GM12878 (cell line): ENCODE measurements around the gene LGALS9. TPM values are rescaled to one million over a fixed set of nuclear protein-coding genes. Genes with fewer than 3 reads are reported as not detected.
"Not testable (repeated sequence)": the region's sequence is repeated elsewhere in the genome, so short reads cannot be mapped to it uniquely, and the experiment has no call there.

Source experiments
- ATAC-seq: fragments of 200-7000 bp; cut with Tn5 transposase; 3 replicates; pipeline ENCODE4 v1.9.1; 2020; ENCODE audit warnings: mild to moderate bottlenecking, moderate library complexity
- BruUV-seq: library from RNA; stranded (reverse); fragments of 400-500 nt; replicated peaks from 2 replicates; lab custom pipeline; 2021; lab: Mats Ljungman, UMichigan
- CTCF ChIA-PET: fragments of 300-600 bp; sonication (Branson Sonifier 250); formaldehyde crosslinking; extraction: SDS; loops from one replicate; lab custom pipeline; 2021; ENCODE audit warnings: inconsistent platforms; lab: Yijun Ruan, JAX
- POLR2A ChIA-PET: fragments of 350-600 bp; formaldehyde crosslinking; extraction: SDS; loops from one replicate; lab custom pipeline; 2021; ENCODE audit warnings: inconsistent platforms; lab: Charles Lee
- RAD21 ChIA-PET: fragments of 300-600 bp; sonication (Branson Sonifier 250); formaldehyde crosslinking; loops from one replicate; lab custom pipeline; 2023; ENCODE audit warnings: antibody characterized with exemption; ENCODE audit not compliant: unreplicated experiment; lab: Charles Lee
- SMC1A ChIA-PET: fragments of 300-600 bp; sonication (Branson Sonifier 250); formaldehyde crosslinking; loops from one replicate; lab custom pipeline; 2023; ENCODE audit not compliant: unreplicated experiment, uncharacterized antibody; lab: Charles Lee
- DNase-seq: peaks from one replicate; pipeline ENCODE4 v3.0.0-alpha.2; 2011; ENCODE audit warnings: low read depth, low spot score
- FAIRE-seq: peaks from 3 replicates; lab custom pipeline; 2011; peaks lifted over from hg19 to GRCh38; lab: Jason Lieb, UNC
- H2AFZ ChIP-seq: 2 replicates; pipeline ENCODE4 v1.6.0; 2011; ENCODE audit warnings: low read depth, low read length, control low read depth; ENCODE audit not compliant: control insufficient read depth
- H3K27ac ChIP-seq: 2 replicates; pipeline ENCODE4 v1.5.1; 2011; ENCODE audit warnings: control low read depth; ENCODE audit not compliant: control insufficient read depth, insufficient read depth
- H3K27me3 ChIP-seq, 2 experiments: replicated peaks in 1 of 2; 2 replicates each; pipeline versions ENCODE4 v1.6.0 to v1.6.1; 2011; ENCODE audit warnings: low read length in 1 of 2; ENCODE audit not compliant: control insufficient read depth in 2 of 2, insufficient read depth in 2 of 2
- H3K36me3 ChIP-seq, 2 experiments: 2 replicates each; pipeline ENCODE4 v1.5.1; 2011; ENCODE audit warnings: low read length in 1 of 2; ENCODE audit not compliant: control insufficient read depth in 2 of 2, insufficient read depth in 2 of 2
- H3K4me1 ChIP-seq: 2 replicates; pipeline ENCODE4 v1.6.1; 2011; ENCODE audit warnings: mild to moderate bottlenecking, low read length, moderate library complexity, mixed read lengths; ENCODE audit not compliant: control insufficient read depth, insufficient read depth
- H3K4me2 ChIP-seq: 2 replicates; pipeline ENCODE4 v1.6.0; 2011; ENCODE audit warnings: control low read depth; ENCODE audit not compliant: control insufficient read depth, insufficient read depth
- H3K4me3 ChIP-seq: fragments of 200-600 bp; sonication (generic); 2 replicates; pipeline ENCODE4 v1.5.1; 2016
- H3K79me2 ChIP-seq: 2 replicates; pipeline ENCODE4 v1.6.0; 2011; ENCODE audit warnings: low read length; ENCODE audit not compliant: control insufficient read depth, insufficient read depth
- H3K9ac ChIP-seq: 2 replicates; pipeline ENCODE4 v1.8.0; 2011; ENCODE audit warnings: low read length, control low read depth, mixed read lengths; ENCODE audit not compliant: control insufficient read depth, insufficient read depth
- H3K9me3 ChIP-seq: replicated peaks from 3 replicates; pipeline ENCODE4 v1.5.1; 2011; ENCODE audit warnings: mild to moderate bottlenecking, low read length; ENCODE audit not compliant: control insufficient read depth, insufficient read depth
- H4K20me1 ChIP-seq: 2 replicates; pipeline ENCODE4 v1.6.0; 2011; ENCODE audit not compliant: control insufficient read depth, insufficient read depth
- ATF3 ChIP-seq: IDR thresholded peaks from 2 replicates; pipeline ENCODE4 v1.6.1; 2011; ENCODE audit warnings: low read depth, mild to moderate bottlenecking, low read length, moderate library complexity, borderline replicate concordance; ENCODE audit errors: extremely low read depth
- EGR1 ChIP-seq, 2 experiments: IDR thresholded peaks; 1 replicate in 1 of 2; 2 replicates in 1 of 2; pipeline ENCODE4 v1.6.1; 2011 to 2012; ENCODE audit warnings: low read depth in 2 of 2, low read length in 2 of 2, borderline replicate concordance in 1 of 2, mild to moderate bottlenecking in 1 of 2, moderate library complexity in 1 of 2
- FOXK2 ChIP-seq: fragments of 450-650 bp; IDR thresholded peaks from 2 replicates; pipeline ENCODE4 v1.6.1; 2017; ENCODE audit warnings: mild to moderate bottlenecking, moderate library complexity
- MEF2B ChIP-seq: fragments of 450-650 bp; IDR thresholded peaks from 2 replicates; pipeline ENCODE4 v1.6.1; 2018; ENCODE audit warnings: mild to moderate bottlenecking, moderate library complexity; ENCODE audit not compliant: partially characterized antibody, poor library complexity, severe bottlenecking
- MTA3 ChIP-seq: IDR thresholded peaks from 2 replicates; pipeline ENCODE4 v1.6.1; 2012; ENCODE audit warnings: low read length, inconsistent platforms, borderline replicate concordance
- RELA ChIP-seq: fragments of 450-650 bp; IDR thresholded peaks from 2 replicates; pipeline ENCODE4 v1.8.0; 2014; ENCODE audit warnings: borderline replicate concordance; ENCODE audit not compliant: partially characterized antibody
- REST ChIP-seq: IDR thresholded peaks from 2 replicates; pipeline ENCODE4 v1.6.1; 2012; ENCODE audit warnings: mild to moderate bottlenecking, low read depth, low read length
- RUNX3 ChIP-seq: IDR thresholded peaks from 2 replicates; pipeline ENCODE4 v1.6.1; 2012; ENCODE audit warnings: low read length, inconsistent platforms
- STAT1 ChIP-seq: fragments of 450-650 bp; conservative IDR thresholded peaks from 2 replicates; pipeline ENCODE4 v1.6.1; 2014; ENCODE audit warnings: antibody characterized with exemption, mild to moderate bottlenecking
- ZNF384 ChIP-seq: IDR thresholded peaks from 2 replicates; pipeline ENCODE4 v1.6.1; 2012; ENCODE audit warnings: low read depth, mild to moderate bottlenecking, low read length, improper control_type of control experiment, borderline replicate concordance
- WGBS: methylation state at CpG from one replicate; pipeline ENCODE4 v1.1.6; 2016; ENCODE audit warnings: low lambda C conversion rate; ENCODE audit not compliant: insufficient replicate concordance, insufficient coverage; ENCODE audit errors: missing lambda C conversion rate; 5-methylcytosine and 5-hydroxymethylcytosine counted together
- in situ Hi-C: fragments of 300-500 bp; cut with MboI; formaldehyde crosslinking; loops from 9 replicates; pipeline ENCODE4 v1.14.3; 2018; ENCODE audit warnings: mixed read lengths
- intact Hi-C: fragments of 100-400 bp; cut with micrococcal nuclease; formaldehyde crosslinking; loops from one replicate; pipeline ENCODE4 v1.14.2; 2022; ENCODE audit not compliant: unreplicated experiment
- polyA plus RNA-seq, 11 experiments: library from polyadenylated mRNA; depleted of rRNA in 4 of 11; unstranded in 6 of 11; stranded (reverse) in 5 of 11; fragments of >200 nt; fragmentation: Nextera tagmentation in 4 of 11; fragmentation: Illumina TruSeq in 1 of 11; extraction: Ambion mirVana in 4 of 11; extraction: Trizol in 1 of 11; gene quantifications; 1 replicate in 1 of 11; 2 replicates in 10 of 11; pipeline versions ENCODE4 v1.2.1 to v1.2.3, GENCODE V29; 2011 to 2016; ENCODE audit warnings: inconsistent platforms in 2 of 11, missing spikeins in 2 of 11, low read depth in 1 of 11
- total RNA-seq, 4 experiments: library from RNA; depleted of rRNA in 3 of 4; stranded (reverse); fragments of >200 nt in 3 of 4; fragmentation: Illumina TruSeq in 1 of 4; extraction: Trizol in 1 of 4; gene quantifications; 2 replicates each; pipeline versions ENCODE4 v1.2.1 to v1.2.3, GENCODE V29; 2013 to 2021

Gene LGALS9
- total and polyA plus RNA-seq, 10 of the 15 experiments (the other 5 are each of a cell fraction or from before 2014, with no cell fraction given) = 22.5 to 294 (median 155) TPM

GRCh38 chr17:27666270-27666669 is 35.3 kb downstream of the LGALS9 start:
- POLR2A ChIA-PET, H4K20me1 ChIP-seq, H3K4me1 ChIP-seq, BruUV-seq, FAIRE-seq, H3K4me2 ChIP-seq, H3K36me3 ChIP-seq, H3K79me2 ChIP-seq, RAD21 ChIA-PET, H3K27me3 ChIP-seq, intact Hi-C loops, DNase-seq, H3K4me3 ChIP-seq, SMC1A ChIA-PET, H3K9me3 ChIP-seq, H2AFZ ChIP-seq, ATAC-seq, H3K9ac ChIP-seq, H3K27ac ChIP-seq: not testable (repeated sequence)
- CTCF ChIA-PET = interaction anchor here (0.6 to 1.5 kb wide), 3 partner anchors 11 to 214 kb away, joined by 3 to 4 read pairs (median 3); no protein-coding TSS in a partner anchor
- in situ Hi-C loops = loop anchor here (10.0 kb wide), 1 partner anchor 79 kb away; no protein-coding TSS in a partner anchor
- 14% methylated on average over 6 of the region's 6 CpGs for WGBS

- BruUV-seq = no TSS peak
- ChIA-PET RAD21 (no interaction called here), CTCF (interaction anchor here (1.2 to 1.5 kb wide), 2 partner anchors 12 to 213 kb away, joined by 3 to 4 read pairs; no protein-coding TSS in a partner anchor), SMC1A (no interaction called here), POLR2A (no interaction called here)
- 22% methylated on average over 11 of the region's 11 CpGs for WGBS
- ATAC-seq (no peak), DNase-seq (no peak), FAIRE-seq (no peak)
- no peak overlapping the region for H3K4me2 ChIP-seq
- H3K36me3 ChIP-seq = no peaks in the 10 kb centered on the region
- no peaks in the 10 kb centered on the region; a peak in 3 of 4 replicates for H3K27me3 ChIP-seq
- H4K20me1 ChIP-seq = no peaks in the 10 kb centered on the region
- H3K4me3 ChIP-seq = no peak overlapping the region
- in situ Hi-C loops (loop anchor here (10.0 kb wide), 1 partner anchor 78 kb away; no protein-coding TSS in a partner anchor), intact Hi-C loops (no loop called here)
- H3K9me3 ChIP-seq = no peaks in the 10 kb centered on the region
- H3K4me1 ChIP-seq = no peaks in the 10 kb centered on the region
- H2AFZ ChIP-seq = no peak overlapping the region
- H3K79me2 ChIP-seq = no peaks in the 10 kb centered on the region
- H3K9ac ChIP-seq = no peak overlapping the region
- no peak overlapping the region for H3K27ac ChIP-seq
- TF ChIP-seq FOXK2 (no peak), STAT1 (no peak), RUNX3 (no peak), MEF2B (no peak), RELA (no peak), EGR1 (IDR thresholded peaks at IDR 0.05; ENCODE audit: borderline replicate concordance in 1 of 2, low read depth in 2 of 2, low read length in 2 of 2) (no peak), MTA3 (no peak), REST (no peak), ATF3 (no peak), ZNF384 (no peak)
Measured at GRCh38 chr17:27666831-27667560, 36.0 kb downstream of the LGALS9 start.
